Kidney epithelial cell (primary cell): ENCODE data around the gene LENG8. TPM values are rescaled to one million over a fixed set of nuclear protein-coding genes. Genes with fewer than 3 reads are reported as not detected.

Experiments used
- DNase-seq: peaks from one replicate; pipeline ENCODE4 v3.0.0-alpha.2; 2010; ENCODE audit warnings: low read depth
- H3K27me3 ChIP-seq: 2 replicates; pipeline ENCODE4 v1.6.0; 2011; ENCODE audit warnings: low read length; ENCODE audit not compliant: control insufficient read depth, insufficient read depth
- H3K36me3 ChIP-seq: 2 replicates; pipeline ENCODE4 v1.5.1; 2011; ENCODE audit warnings: low read length; ENCODE audit not compliant: control insufficient read depth, insufficient read depth
- H3K4me3 ChIP-seq: 2 replicates; pipeline ENCODE4 v1.5.1; 2011; ENCODE audit warnings: low read depth, mild to moderate bottlenecking, control low read depth, low read length
- total RNA-seq: library from RNA; depleted of rRNA; stranded (reverse); fragments of >200 nt; gene quantifications from 2 replicates; pipeline ENCODE4 v1.2.3, GENCODE V29; 2015
- TF ChIP-seq, protein P1 (sequence below): IDR thresholded peaks from 2 replicates; pipeline ENCODE4 v1.5.1; 2011; ENCODE audit warnings: mild to moderate bottlenecking, moderate library complexity, low read length, control low read depth, inconsistent platforms; ENCODE audit not compliant: insufficient read depth, poor library complexity, severe bottlenecking

Gene LENG8
- total RNA-seq, 1 donor from 2014 or later: 61.3 TPM

DNA sequence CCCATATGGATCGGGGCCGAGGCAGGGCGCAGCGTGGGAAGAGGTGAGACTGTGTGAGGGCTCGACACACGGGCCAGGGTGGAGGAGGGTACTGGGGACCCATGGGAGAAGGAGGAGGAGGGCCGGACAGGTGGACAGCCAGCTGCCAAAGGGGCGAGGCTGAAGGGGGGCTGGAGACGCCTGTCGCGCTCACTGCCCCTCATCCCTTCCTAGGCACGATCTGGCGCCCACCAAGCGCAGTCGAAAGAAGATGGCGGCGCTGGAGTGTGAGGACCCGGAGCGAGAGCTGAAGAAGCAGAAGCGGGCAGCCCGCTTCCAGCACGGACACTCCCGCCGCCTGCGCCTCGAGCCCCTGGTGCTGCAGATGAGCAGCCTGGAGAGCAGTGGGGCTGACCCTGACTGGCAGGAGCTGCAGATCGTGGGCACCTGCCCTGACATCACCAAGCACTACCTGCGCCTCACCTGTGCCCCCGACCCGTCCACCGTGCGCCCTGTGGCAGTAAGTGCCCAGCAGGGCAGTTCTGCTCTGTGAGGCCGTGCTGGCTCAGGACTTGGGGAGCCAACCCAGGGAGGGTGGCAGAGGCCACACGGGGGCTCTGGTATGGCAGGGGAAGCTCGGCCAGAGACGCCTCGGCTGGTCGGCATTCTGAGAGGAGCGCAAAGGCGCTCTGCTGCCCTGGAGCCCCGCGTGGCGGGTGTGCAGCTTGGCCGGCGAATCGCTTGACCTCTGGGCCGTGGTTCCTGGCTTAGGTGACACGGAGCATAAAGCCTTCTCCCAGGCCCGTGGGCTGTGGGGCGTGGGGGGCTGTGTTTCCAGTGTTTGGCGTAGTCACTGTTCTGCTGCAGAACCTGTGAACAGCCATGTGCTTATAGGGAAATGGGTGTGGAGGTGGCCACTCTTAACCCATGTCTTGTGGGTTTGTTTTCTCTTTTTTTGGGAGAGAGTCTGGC lies 7.7 kb downstream of the LENG8 start:
- TF ChIP-seq, protein P1, sequence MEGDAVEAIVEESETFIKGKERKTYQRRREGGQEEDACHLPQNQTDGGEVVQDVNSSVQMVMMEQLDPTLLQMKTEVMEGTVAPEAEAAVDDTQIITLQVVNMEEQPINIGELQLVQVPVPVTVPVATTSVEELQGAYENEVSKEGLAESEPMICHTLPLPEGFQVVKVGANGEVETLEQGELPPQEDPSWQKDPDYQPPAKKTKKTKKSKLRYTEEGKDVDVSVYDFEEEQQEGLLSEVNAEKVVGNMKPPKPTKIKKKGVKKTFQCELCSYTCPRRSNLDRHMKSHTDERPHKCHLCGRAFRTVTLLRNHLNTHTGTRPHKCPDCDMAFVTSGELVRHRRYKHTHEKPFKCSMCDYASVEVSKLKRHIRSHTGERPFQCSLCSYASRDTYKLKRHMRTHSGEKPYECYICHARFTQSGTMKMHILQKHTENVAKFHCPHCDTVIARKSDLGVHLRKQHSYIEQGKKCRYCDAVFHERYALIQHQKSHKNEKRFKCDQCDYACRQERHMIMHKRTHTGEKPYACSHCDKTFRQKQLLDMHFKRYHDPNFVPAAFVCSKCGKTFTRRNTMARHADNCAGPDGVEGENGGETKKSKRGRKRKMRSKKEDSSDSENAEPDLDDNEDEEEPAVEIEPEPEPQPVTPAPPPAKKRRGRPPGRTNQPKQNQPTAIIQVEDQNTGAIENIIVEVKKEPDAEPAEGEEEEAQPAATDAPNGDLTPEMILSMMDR: no peak
- DNase-seq: no peak
- Histone ChIP-seq H3K27me3 (no peaks in the 10 kb centered on the region), H3K4me3 (no peak overlapping the region), H3K36me3 (peaks cover 20% of the 10 kb centered on the region)

DNA sequence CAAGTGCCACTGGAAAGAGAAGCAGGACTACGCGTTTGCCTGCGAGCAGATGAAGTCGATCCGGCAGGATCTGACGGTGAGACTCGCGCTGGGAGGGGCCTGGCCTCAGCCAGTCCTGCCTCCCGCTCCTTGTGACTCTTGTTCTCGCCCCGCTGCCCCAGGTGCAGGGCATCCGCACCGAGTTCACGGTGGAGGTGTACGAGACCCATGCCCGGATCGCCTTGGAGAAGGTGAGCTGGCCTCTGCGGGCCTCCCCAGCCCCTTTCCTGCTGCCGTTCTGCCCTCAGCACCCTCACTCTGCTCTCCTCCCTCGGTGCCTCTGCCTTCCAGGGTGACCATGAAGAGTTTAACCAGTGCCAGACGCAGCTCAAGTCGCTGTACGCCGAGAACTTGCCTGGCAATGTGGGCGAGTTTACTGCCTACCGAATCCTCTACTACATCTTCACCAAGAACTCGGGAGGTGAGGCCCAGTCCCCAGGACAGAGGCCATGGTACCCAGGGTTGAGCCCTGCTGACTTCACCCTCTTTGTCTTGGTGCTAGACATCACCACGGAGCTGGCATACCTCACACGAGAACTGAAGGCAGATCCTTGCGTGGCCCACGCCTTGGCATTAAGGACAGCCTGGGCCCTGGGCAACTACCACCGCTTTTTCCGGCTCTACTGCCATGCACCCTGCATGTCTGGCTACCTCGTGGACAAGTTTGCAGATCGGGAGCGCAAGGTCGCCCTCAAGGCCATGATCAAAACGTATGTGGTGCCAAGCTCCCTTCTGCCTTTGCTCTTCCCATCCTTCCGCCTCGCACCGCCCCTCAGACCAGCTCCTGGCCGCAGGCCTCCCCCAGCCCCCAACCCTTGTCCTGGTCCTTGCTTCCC lies 9.0 kb downstream of the LENG8 start:
- Histone ChIP-seq H3K4me3 (no peak overlapping the region), H3K27me3 (no peaks in the 10 kb centered on the region), H3K36me3 (peaks cover 16% of the 10 kb centered on the region)
- DNase-seq: no peak
- TF ChIP-seq, protein P1: no peak

DNA sequence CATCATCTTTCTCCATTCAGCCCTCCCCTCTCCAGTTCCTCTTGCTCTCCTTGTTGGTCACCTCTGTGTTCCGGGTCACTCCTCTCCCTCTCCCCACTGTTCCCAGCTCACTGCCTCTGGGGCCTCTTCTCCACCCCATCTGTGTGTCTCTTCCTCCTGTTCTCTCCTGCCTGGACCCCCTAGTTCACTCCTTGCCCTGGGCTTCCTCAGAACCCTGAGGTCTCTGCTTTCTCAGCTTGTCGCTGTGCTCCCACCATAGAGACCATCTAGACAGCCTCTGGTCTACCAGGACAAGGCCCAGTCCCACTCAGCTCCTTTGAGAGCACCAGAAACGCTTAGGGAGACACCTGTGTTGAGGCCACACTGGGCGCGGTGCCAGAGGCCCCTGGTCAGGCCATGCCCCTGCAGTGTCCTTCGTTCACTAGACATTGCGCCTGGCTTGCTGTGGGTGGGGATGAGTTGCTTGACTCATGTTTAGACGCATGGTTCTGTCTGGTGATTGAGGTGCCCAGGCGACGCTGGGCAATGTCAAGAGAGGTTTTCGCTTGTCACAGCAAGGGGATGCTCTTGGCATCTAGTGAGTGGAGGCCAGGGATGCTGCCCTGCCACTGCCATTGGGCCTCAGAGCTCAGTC lies 9.8 kb downstream of the LENG8 start:
- no peak for DNase-seq
- H3K36me3 ChIP-seq: peaks cover 16% of the 10 kb centered on the region
- TF ChIP-seq, protein P1: no peak
- H3K27me3 ChIP-seq: no peaks in the 10 kb centered on the region
- H3K4me3 ChIP-seq: no peak overlapping the region

DNA sequence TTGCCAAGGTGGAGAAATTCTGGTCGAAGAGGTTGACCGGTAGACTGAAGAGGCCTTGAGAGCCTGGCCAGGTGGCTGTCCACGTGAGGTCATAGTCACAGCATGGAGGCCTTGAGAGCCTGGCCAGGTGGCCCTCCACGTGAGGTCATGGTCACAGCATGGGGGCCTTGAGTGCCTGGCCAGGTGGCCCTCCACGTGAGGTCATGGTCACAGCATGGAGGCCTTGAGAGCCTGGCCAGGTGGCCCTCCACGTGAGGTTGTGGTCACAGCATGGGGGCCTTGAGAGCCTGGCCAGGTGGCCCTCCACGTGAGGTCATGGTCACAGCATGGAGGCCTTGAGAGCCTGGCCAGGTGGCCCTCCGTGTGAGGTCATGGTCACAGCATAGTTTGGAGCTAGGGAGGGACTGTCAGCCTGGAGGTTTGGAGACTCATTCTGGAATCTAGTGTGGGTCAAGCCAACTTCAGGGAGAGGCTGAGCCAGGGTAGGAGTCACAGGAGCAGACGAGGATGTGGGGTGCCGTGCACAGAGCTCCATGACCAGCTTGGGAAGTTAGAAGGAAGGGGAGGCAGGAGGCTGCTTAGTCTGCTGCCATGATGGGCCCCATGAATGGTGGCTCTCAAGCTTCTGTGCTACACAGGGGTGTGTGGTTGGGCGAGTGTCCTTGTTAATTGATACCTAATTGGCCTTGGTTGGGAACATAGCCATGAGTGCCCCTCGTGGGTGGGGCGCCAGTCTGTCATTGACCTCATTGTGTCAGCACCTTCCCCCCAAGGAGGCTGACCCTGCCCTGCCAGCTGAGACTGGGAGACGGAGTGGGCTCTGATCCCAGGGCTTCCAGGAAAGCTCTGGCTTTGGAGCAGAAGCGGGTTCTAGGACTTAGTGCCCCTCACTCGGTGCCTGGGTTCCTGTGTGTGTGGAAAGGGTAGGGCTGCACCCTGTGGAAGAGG lies 10.6 kb downstream of the LENG8 start:
- Histone ChIP-seq H3K27me3 (no peaks in the 10 kb centered on the region), H3K36me3 (peaks cover 14% of the 10 kb centered on the region), H3K4me3 (no peak overlapping the region)
- TF ChIP-seq, protein P1: no peak
- no peak for DNase-seq

DNA sequence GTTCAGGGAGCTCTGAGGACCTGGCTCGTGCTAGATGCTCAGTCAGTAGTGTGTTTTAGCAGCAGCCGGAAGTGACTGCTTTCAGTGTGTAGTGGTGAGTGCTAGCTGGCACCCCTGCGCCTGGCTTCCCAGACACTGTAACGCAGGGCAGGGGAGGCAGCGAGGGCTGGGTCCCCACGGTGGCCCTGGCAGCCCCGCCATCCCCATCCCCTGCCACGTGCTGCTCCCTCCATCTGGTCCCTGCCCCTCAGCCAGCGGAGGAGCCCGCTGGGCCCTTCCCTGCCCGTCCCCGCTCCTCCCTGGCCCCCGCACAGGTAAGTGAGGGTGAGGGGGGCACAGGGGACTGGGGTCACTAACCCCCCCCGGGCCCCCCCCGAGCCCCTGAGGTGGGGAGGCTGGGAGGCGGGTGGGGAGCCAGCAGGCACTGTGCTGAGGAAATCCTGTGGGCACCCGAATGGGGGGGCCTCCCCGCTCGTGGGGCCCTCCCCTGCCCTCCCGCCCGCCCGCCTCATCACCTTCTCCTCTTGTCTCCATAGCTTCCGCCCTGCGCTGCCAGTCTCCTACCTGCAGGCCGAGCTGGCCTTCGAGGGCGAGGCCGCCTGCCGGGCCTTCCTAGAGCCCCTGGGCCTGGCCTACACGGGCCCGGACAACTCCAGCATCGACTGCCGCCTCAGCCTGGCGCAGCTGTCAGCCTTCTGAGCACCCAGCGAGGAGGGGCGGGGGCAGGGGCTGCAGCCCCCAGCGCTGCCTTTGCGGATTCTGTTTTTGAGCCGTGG lies 11.4 kb downstream of the LENG8 start:
- H3K27me3 ChIP-seq: no peaks in the 10 kb centered on the region
- TF ChIP-seq, protein P1: no peak
- no peak for DNase-seq
- no peak overlapping the region for H3K4me3 ChIP-seq
- peaks cover 14% of the 10 kb centered on the region for H3K36me3 ChIP-seq
